Activated T-cell treated with anti-CD3 and anti-CD28 coated beads for 4 hours (primary cell): ENCODE data around the gene WWOX.
"Not testable (repeated sequence)": the region's sequence is repeated elsewhere in the genome, so short reads cannot be mapped to it uniquely, and the experiment has no call there.

ENCODE experiments used
- DNase-seq: peaks from one replicate; pipeline ENCODE4 v3.0.0-alpha.2; 2020

The WWOX gene

DNA sequence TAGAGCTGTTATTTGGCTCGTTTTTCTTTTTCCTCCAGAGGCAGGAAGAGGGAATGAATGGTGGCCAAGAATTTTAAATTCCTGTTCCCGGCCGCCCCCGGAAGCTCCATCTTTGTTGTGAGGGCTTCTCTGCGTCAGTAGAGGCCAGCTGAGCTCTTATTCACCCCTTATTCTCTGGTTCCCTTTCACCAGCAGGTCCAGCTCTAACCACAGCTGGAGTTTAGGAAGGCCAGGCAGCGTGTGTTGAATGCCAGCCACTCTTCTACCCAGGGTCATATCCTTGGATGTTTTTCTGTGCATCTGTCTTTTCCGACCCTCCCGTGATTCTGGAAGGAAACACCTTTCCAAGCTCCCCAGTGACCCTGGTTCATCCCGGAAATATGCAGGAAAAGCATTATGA is 570.5 kb downstream of the WWOX start:
- DNase-seq: no peak

GRCh38 chr16:78672779-78673556 is 573.5 kb downstream of the WWOX start:
- DNase-seq: no peak

DNA sequence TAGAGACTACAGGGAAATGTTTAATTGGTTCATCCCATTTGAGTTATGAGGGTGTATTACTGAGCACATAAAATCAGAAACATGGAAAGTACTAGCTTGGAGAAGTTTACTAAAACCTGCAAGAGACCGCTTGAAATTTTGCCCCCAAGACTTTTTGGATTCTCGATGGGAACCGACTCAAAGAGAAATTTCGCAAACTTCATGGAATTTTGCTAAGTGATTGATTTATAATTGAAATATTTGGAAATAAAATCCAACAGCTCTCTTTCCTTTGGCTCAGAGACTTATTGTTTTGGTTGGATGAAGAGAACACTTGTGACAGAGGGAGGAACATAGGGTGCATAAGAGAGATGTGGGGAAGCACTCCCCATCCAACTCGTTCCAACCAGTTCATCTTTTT is 574.4 kb downstream of the WWOX start:
- DNase-seq: no peak

GRCh38 chr16:78675312-78675711 is 575.9 kb downstream of the WWOX start:
- no peak for DNase-seq

DNA sequence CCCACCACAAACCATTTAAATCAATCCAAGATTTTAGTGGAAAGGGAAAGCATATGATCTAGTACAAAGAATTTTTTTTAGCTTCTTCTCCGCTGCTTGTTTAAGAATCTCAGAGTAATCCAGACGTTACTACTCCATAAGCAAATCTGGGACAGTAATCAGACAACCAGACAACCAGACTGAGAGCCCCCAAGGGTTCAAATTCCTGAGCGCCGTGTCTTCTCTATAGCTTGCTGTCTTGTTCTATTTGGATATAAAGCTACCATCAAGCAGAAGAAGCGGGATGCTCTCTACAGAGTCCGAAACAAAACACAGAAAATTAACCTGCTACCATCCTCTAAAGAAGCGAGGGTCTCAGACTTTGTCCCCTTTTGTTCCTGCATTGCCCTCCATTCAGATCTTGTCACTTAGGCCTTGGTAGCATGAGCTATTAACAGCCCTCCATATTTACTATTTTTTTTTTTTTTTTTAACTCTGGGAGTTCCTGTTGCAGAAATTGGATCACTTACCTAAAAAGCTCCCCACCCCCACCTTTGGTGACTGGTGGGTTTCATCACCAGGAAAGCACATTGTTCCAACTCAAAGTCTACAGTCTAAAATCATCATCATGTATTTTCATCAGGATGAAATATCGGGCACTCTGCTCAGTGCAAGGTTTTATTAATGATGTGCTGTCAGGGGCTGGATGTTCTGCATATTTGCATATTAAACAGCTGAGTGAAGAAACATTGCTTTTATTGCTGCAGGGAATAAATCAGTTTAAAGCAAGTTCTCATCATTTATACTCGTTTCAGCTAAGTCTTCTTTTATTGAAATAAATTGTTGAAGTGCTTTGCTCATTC is 576.7 kb downstream of the WWOX start:
- no peak for DNase-seq

DNA sequence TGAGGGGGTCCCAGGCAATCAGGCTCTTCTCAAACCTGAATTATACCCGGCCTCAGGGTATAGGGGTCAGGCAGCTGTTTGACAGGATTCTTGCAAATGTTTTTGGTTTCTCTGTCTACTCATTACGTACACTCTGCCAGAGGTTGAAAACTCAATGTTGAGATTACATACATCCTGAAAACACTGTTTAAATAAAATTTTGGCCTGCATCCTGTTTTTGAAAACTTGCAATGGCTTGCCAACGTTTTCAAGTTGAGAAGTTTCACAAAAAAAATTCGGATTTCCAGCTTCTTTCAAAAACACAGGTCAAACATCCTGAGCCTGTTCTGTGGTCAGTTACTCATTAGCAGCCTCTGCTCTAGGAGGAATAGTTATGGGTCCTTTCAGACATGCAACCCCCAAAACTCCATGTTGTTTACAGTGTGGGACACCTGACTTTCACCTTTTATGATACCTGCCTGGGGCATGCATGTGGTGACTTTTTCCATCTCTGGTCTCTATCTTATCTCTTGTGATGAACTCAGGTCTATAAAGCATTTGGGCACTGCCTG is 577.8 kb downstream of the WWOX start:
- DNase-seq: no peak

GRCh38 chr16:78679546-78679945 is 580.1 kb downstream of the WWOX start:
- DNase-seq: no peak

DNA sequence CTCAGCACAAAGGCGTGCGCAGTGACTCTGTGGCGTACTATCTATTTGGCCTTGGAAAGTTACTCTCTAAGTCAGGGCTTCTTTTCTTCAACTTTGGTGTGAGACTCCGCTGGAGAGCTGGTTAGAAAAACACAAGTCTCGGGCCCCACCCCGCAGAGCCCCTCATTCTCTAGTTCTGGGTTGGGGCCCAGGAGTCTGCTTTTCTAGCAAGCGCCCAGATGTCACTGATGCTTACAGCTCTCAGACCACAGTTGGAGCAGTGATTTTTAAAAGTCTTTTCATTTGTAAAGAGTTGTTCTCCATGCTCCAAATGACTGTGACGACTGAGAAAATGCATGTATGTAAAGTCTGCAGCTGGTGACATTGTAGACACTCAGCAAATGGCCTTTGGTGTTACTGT is 582.3 kb downstream of the WWOX start:
- no peak for DNase-seq

DNA sequence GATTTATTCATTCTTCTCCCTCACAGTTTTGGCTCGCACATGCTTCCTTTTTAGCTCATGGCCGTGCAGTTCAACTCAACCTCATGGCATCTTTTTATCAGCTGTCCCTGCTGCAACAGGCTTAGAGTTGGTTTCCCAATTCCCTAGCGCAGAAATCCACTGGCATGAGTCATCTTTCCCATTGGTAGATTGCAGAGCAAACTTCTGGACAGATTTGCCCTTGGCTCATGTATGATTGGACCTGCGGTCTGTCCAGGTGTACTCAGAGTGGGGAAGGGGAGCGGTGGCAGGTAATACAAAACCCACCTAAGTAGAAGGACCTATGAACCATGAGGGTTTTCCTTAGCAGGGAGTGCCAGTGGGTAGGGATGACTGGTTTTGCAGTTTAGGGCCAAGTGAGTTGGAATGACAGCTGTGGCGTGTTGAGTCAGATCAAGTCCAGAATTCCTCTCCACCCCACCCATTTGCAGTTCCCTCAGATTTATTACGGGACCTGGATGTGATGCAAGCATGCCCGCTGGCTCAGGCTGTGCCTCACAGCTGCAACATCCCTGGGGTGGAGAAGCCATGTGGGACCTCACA is 584.7 kb downstream of the WWOX start:
- DNase-seq: no peak

DNA sequence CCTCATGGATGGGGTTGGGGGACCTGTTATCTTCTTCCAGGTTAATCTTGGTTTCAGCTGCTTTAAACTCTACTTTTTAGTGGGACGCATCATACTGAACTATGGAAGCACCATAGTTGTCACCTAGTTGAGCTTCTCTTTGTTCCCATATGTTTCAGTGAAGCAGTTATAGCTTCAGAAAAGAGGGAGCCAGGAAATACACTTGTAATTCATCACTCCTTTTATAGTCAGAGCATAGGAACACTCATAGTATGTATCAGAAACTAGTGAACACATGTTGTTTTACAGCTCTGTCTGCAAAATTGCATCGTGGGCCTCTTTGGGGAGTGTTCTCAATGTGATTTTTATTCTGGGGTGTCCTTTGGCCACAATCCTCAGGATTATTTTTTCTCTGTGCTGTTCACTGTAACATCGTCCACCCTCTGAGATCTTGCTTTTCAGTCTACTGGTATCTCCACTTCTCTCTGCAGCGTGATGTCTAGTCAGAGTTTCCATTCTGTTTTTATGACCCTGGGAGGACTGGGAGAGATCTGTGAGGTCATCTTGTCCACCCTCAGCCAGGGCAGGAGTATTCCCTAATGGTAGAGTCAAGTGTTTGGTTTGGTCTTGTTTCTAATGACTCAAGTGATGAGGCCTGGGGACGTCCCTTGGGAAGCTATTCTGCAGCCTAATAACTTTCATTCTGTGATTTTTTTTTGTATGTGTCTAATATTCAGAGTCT is 585.4 kb downstream of the WWOX start:
- no peak for DNase-seq

DNA sequence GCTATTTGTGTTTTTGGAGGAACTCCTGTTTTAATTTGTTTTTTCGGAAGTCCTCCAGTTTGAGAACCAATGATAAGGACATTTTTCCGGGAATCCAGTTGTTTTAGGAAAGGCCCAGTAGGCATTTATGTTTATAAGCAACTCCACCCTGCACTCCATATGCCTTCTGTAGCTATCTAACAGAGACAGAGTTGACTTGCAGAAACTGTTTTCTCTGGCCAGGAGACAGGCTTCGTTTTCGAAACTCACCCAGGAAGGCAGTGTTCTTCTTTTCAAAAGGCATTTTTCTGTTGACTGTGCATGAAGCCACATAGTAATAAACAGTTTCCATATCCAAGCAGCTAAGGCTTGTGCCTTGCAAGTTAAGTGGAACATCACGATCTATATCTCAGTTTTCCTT is 587.1 kb downstream of the WWOX start:
- DNase-seq: no peak

DNA sequence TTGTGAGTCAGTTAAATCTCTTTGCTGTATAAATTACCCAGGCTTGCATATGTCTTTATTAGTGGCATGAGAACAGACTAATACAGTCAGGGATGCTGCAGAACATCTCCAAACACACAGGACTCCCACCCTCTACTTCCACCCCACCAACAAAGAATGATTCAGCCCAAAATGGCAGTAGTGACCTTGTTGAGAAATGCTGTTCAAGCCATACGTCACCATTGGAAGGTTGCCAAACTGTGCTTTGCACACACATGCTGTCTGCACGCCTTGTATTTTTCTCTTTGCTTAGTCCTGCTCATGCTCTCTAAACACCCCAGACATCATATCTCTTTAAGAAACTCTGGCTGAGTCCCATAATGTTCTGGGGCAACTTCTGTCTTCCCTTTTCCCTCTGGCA is 589.6 kb downstream of the WWOX start:
- DNase-seq: no peak

DNA sequence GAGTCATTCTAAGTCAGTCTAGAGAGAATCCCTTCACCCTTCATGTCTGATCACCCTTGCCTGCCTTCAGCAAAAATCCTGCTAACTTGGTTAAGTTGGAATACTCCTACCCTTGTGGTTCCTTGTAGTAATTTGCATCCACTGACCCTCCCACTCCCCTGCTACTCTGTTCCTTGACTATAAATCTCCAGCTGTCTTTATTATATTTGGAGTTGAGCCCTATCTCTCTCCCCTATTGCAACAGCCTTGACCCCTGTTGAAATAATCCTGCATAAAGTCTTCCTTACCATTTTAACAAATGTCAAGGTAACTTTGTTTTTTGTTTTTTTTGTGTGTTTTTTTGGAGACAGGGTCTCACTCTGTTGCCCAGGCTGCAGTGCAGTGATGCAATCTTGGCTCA is 590.1 kb downstream of the WWOX start:
- DNase-seq: no peak

GRCh38 chr16:78690510-78690909 is 591.1 kb downstream of the WWOX start:
- DNase-seq: no peak

DNA sequence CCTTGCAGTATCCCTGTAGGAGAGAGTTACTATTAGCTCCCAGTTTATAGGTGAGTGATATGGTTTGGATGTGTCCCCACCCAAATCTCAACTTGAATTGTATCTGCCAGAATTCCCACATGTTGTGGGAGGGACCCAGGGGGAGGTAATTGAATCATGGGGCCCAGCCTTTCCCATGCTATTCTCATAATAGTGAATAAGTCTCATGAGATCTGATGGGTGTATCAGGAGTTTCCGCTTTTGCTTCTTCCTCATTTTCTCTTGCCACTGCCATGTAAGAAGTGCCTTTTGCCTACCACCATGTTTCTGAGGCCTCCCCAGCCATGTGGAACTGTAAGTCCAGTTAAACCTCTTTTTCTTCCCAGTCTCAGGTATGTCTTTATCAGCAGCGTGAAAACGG is 592.3 kb downstream of the WWOX start:
- not testable (repeated sequence) for DNase-seq

- no peak for DNase-seq
Observed at GRCh38 chr16:78693496-78693895, 594.0 kb downstream of the WWOX start.

DNA sequence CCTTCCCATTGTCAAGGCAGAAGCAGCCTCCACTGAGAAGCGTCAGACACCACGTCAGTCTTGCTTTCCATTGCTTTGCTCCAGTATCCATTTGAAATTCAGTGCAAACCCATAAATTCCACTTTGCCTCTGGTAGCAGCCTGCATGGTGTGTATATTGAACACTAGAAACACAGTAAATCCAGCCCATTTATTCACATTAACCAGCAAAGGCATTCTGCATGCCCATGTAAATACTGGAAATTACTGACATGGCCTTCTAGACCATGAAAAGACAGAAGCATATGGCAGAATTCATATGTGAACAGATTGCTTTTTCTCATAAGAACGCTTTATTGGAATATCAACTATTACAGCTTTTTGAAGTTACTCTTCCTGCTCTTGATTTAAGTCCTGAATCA is 595.0 kb downstream of the WWOX start:
- DNase-seq: no peak

- DNase-seq: no peak
Observed at GRCh38 chr16:78695391-78695790, 595.9 kb downstream of the WWOX start.

GRCh38 chr16:78696797-78697196 is 597.3 kb downstream of the WWOX start:
- DNase-seq: no peak

DNA sequence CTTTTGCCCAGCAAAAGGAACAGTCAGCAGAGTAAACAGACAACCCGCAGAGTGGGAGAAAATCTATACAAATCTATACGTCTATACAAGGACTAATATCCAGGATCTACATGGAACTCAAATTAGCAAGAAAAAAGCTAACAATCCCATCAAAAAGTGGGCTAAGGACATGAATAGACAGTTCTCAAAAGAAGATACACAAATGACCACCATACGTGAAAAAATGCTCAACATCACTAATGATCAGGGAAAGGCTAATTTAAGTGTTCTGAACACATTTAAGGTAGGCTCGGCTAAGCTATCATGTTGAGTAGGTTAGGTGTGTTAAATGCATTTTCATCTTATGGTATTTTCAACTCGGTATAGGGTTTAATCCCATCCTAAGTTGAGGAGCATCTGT is 598.0 kb downstream of the WWOX start:
- DNase-seq: no peak

- DNase-seq: no peak
Observed at GRCh38 chr16:78703936-78704335, 604.5 kb downstream of the WWOX start.

DNA sequence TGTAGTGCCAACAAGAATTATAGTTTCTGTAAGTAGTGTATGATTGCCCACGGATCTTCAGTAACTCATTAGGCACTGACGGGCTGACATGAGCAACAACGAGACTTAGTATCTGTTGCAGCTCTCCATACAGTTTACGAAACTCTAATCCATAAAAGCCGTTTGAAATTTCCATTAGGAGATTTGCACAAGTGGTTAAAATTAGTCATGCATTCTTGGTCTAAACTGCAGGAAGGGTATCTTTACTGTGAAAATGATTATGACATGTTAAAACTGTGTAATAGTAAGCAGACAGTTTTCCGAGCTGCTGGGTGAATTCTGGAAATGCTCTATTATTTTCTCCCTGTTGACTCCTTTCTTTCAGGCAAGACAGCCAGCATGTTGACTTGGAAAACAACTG is 605.0 kb downstream of the WWOX start:
- DNase-seq: no peak

DNA sequence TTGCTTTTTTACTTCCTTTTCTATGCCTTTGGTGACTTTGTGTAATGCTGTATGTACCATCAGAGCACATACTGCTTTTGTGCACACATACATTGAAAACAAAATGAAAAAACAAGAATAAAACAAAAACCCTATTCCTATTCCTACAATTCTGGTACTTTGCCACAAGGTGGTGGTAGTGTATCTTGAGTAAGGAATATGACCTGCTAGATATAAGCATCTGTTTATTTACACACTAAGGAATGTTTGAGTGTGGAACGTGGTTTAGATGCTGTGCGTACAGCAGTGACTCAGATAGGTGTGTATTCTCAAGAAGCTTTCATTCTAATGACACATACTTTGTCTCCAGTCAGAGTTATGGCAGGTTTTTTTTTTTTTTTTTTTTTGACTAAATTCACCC is 606.2 kb downstream of the WWOX start:
- DNase-seq: no peak
